IMR-90 (cell line): ENCODE measurements around the gene CSNK1G2. TPM values are rescaled to one million over a fixed set of nuclear protein-coding genes. Genes with fewer than 3 reads are reported as not detected.

Source experiments
- ATAC-seq: fragments of 200-7000 bp; cut with Tn5 transposase; 2 replicates; pipeline ENCODE4 v1.9.1; 2020; ENCODE audit warnings: low read depth, mild to moderate bottlenecking, moderate library complexity
- BruUV-seq: library from RNA; stranded (reverse); fragments of 400-500 nt; replicated peaks from 2 replicates; lab custom pipeline; 2021; lab: Mats Ljungman, UMichigan
- CTCF ChIA-PET: fragments of 300-600 bp; formaldehyde crosslinking; extraction: SDS; loops from one replicate; lab custom pipeline; 2021; ENCODE audit warnings: antibody characterized with exemption; lab: Yijun Ruan, JAX
- POLR2A ChIA-PET: fragments of 300-600 bp; sonication (Branson Sonifier 250); formaldehyde crosslinking; loops from one replicate; lab custom pipeline; 2022; ENCODE audit warnings: antibody characterized with exemption; ENCODE audit not compliant: unreplicated experiment; lab: Charles Lee
- DNase-seq: peaks from one replicate; pipeline ENCODE4 v3.0.0; 2013
- H2AFZ ChIP-seq: replicated peaks from 2 replicates; pipeline ENCODE3; 2013; ENCODE audit warnings: low read length, mild to moderate bottlenecking; ENCODE audit not compliant: poor library complexity
- H2AK5ac ChIP-seq: 2 replicates; pipeline ENCODE4 v1.6.1; 2013; ENCODE audit warnings: low read depth, low read length, inconsistent platforms
- H2AK9ac ChIP-seq: replicated peaks from 2 replicates; pipeline ENCODE3; 2013; ENCODE audit warnings: mild to moderate bottlenecking, low read depth, low read length, moderate library complexity; ENCODE audit not compliant: poor library complexity
- H2BK120ac ChIP-seq: 2 replicates; pipeline ENCODE4 v1.6.1; 2013; ENCODE audit warnings: low read depth, low read length, inconsistent platforms
- H2BK15ac ChIP-seq: 3 replicates; pipeline ENCODE4 v1.6.1; 2013; ENCODE audit warnings: low read depth, low read length, inconsistent platforms
- H2BK20ac ChIP-seq: 2 replicates; pipeline ENCODE4 v1.6.1; 2013; ENCODE audit warnings: low read depth, mild to moderate bottlenecking, inconsistent platforms, low read length, moderate library complexity
- H2BK5ac ChIP-seq: 2 replicates; pipeline ENCODE4 v1.6.1; 2013; ENCODE audit warnings: mild to moderate bottlenecking, low read depth, low read length, inconsistent platforms; ENCODE audit not compliant: poor library complexity, severe bottlenecking
- H3K14ac ChIP-seq: replicated peaks from 2 replicates; pipeline ENCODE4 v1.6.1; 2013; ENCODE audit warnings: low read depth, low read length, inconsistent platforms
- H3K18ac ChIP-seq: 2 replicates; pipeline ENCODE4 v1.6.1; 2013; ENCODE audit warnings: low read depth, low read length, control low read depth
- H3K23ac ChIP-seq: 2 replicates; pipeline ENCODE4 v1.6.1; 2013; ENCODE audit warnings: low read depth, low read length, inconsistent platforms
- H3K27ac ChIP-seq: 2 replicates; pipeline ENCODE4 v1.5.1; 2013; ENCODE audit warnings: mild to moderate bottlenecking, control low read depth, low read length; ENCODE audit not compliant: insufficient read depth
- H3K27me3 ChIP-seq: 2 replicates; pipeline ENCODE4 v1.6.1; 2013; ENCODE audit warnings: low read length; ENCODE audit not compliant: control insufficient read depth, insufficient read depth
- H3K36me3 ChIP-seq: 2 replicates; pipeline ENCODE4 v1.6.1; 2013; ENCODE audit warnings: low read length, mixed read lengths; ENCODE audit not compliant: control insufficient read depth, insufficient read depth
- H3K4ac ChIP-seq: 2 replicates; pipeline ENCODE4 v1.6.1; 2013; ENCODE audit warnings: low read depth, low read length, inconsistent platforms
- H3K4me1 ChIP-seq: 2 replicates; pipeline ENCODE4 v1.6.1; 2013; ENCODE audit warnings: low read length, mixed read lengths; ENCODE audit not compliant: control insufficient read depth, insufficient read depth
- H3K4me2 ChIP-seq: 2 replicates; pipeline ENCODE4 v1.6.1; 2013; ENCODE audit warnings: low read depth, mild to moderate bottlenecking, control low read depth, low read length, moderate library complexity
- H3K4me3 ChIP-seq: 2 replicates; pipeline ENCODE4 v1.5.1; 2013; ENCODE audit warnings: low read depth, mild to moderate bottlenecking, control low read depth, low read length, moderate library complexity; ENCODE audit not compliant: insufficient read depth
- H3K56ac ChIP-seq: 2 replicates; pipeline ENCODE4 v1.6.1; 2013; ENCODE audit warnings: low read length, inconsistent platforms; ENCODE audit not compliant: insufficient read depth; ENCODE audit errors: extremely low read depth
- H3K79me1 ChIP-seq, 2 experiments: 2 replicates each; pipeline ENCODE4 v1.6.1; 2013; ENCODE audit warnings: low read length in 2 of 2, inconsistent platforms in 1 of 2, low read depth in 1 of 2
- H3K9ac ChIP-seq: 2 replicates; pipeline ENCODE4 v1.6.1; 2013; ENCODE audit warnings: low read depth, low read length, control low read depth
- H3K9me1 ChIP-seq: 2 replicates; pipeline ENCODE4 v1.6.1; 2013; ENCODE audit warnings: low read length, inconsistent platforms; ENCODE audit not compliant: insufficient read depth
- H3K9me3 ChIP-seq: 2 replicates; pipeline ENCODE4 v1.6.1; 2013; ENCODE audit warnings: low read length; ENCODE audit not compliant: control insufficient read depth, insufficient read depth
- H4K20me1 ChIP-seq: 2 replicates; pipeline ENCODE4 v1.6.1; 2013; ENCODE audit warnings: low read length, inconsistent platforms; ENCODE audit not compliant: insufficient read depth
- H4K5ac ChIP-seq: 2 replicates; pipeline ENCODE4 v1.6.1; 2013; ENCODE audit warnings: mild to moderate bottlenecking, low read depth, low read length, control low read depth
- H4K8ac ChIP-seq, 2 experiments: 2 replicates each; pipeline ENCODE4 v1.6.1; 2013; ENCODE audit warnings: low read depth in 2 of 2, low read length in 2 of 2, control low read depth in 1 of 2, inconsistent platforms in 1 of 2
- H4K91ac ChIP-seq: 2 replicates; pipeline ENCODE4 v1.6.1; 2013; ENCODE audit warnings: low read depth, low read length, inconsistent platforms; ENCODE audit not compliant: insufficient read depth
- CEBPB ChIP-seq: IDR thresholded peaks from 2 replicates; pipeline ENCODE4 v1.6.1; 2012; ENCODE audit warnings: low read depth, low read length, improper control_type of control experiment
- CHD1 ChIP-seq: IDR thresholded peaks from 2 replicates; pipeline ENCODE4 v1.6.1; 2012; ENCODE audit warnings: low read depth, low read length, improper control_type of control experiment
- ELK1 ChIP-seq: fragments of 150-350 bp; IDR thresholded peaks from 2 replicates; pipeline ENCODE4 v1.6.1; 2016; ENCODE audit warnings: low read depth, mild to moderate bottlenecking, low read length, moderate library complexity, borderline replicate concordance
- FOS ChIP-seq: fragments of 150-350 bp; IDR thresholded peaks from 2 replicates; pipeline ENCODE4 v1.6.1; 2016; ENCODE audit warnings: low read depth, low read length
- MAFK ChIP-seq: IDR thresholded peaks from 2 replicates; pipeline ENCODE4 v1.6.1; 2012; ENCODE audit warnings: low read depth, low read length, improper control_type of control experiment
- MAZ ChIP-seq: IDR thresholded peaks from 2 replicates; pipeline ENCODE4 v1.6.1; 2012; ENCODE audit warnings: low read depth, mild to moderate bottlenecking, low read length, improper control_type of control experiment, moderate library complexity, borderline replicate concordance
- MXI1 ChIP-seq: IDR thresholded peaks from 2 replicates; pipeline ENCODE4 v1.6.1; 2012; ENCODE audit warnings: low read depth, mild to moderate bottlenecking, low read length, moderate library complexity, borderline replicate concordance
- NFE2L2 ChIP-seq: fragments of 150-350 bp; IDR thresholded peaks from 2 replicates; pipeline ENCODE4 v1.6.1; 2016; ENCODE audit warnings: low read depth, mild to moderate bottlenecking, low read length
- RAD21 ChIP-seq: IDR thresholded peaks from 2 replicates; pipeline ENCODE4 v1.6.1; 2012; ENCODE audit warnings: low read length, improper control_type of control experiment
- USF2 ChIP-seq: fragments of 150-350 bp; IDR thresholded peaks from 2 replicates; pipeline ENCODE4 v1.6.1; 2017; ENCODE audit warnings: mild to moderate bottlenecking, antibody characterized with exemption, low read length, low read depth
- WGBS, 2 experiments: methylation state at CpG; one replicate each; pipeline versions ENCODE4 v1.1.5 to v1.1.7; 2013; ENCODE audit warnings: missing lambda C conversion rate in 2 of 2; ENCODE audit not compliant: insufficient read length in 1 of 2; ENCODE audit errors: extremely low coverage in 2 of 2; 5-methylcytosine and 5-hydroxymethylcytosine counted together
- dilution Hi-C: fragments of 300-500 bp; cut with HindIII; formaldehyde crosslinking; loops from one replicate; pipeline ENCODE4 v1.14.3; 2018; ENCODE audit warnings: low sequenced_read_pairs; ENCODE audit not compliant: unreplicated experiment
- in situ Hi-C: fragments of 300-500 bp; cut with MboI; formaldehyde crosslinking; loops from 3 replicates; pipeline ENCODE4 v1.14.3; 2019; ENCODE audit warnings: low sequenced_read_pairs, inconsistent platforms, mixed read lengths
- intact Hi-C: fragments of 100-400 bp; cut with micrococcal nuclease; formaldehyde crosslinking; loops from 2 replicates; pipeline ENCODE4 v1.10.0; 2022
- polyA plus RNA-seq, 3 experiments: library from polyadenylated mRNA; depleted of rRNA; stranded (reverse); fragments of >200 nt; gene quantifications; 2 replicates each; pipeline ENCODE4 v1.2.3, GENCODE V29; 2012; ENCODE audit warnings: low replicate concordance in 1 of 3
- total RNA-seq: library from RNA; depleted of rRNA; stranded (reverse); fragments of >200 nt; gene quantifications from 2 replicates; pipeline ENCODE4 v1.2.3, GENCODE V29; 2012
- TF ChIP-seq, protein P1 (sequence below): conservative IDR thresholded peaks from 2 replicates; pipeline ENCODE4 v1.5.1; 2012; ENCODE audit warnings: mild to moderate bottlenecking, low read depth, low read length, improper control_type of control experiment

CSNK1G2 gene
- total and polyA plus RNA-seq, 2 of the 4 experiments (the other 2 are of a cell fraction): 38.0 to 96.3 TPM

DNA sequence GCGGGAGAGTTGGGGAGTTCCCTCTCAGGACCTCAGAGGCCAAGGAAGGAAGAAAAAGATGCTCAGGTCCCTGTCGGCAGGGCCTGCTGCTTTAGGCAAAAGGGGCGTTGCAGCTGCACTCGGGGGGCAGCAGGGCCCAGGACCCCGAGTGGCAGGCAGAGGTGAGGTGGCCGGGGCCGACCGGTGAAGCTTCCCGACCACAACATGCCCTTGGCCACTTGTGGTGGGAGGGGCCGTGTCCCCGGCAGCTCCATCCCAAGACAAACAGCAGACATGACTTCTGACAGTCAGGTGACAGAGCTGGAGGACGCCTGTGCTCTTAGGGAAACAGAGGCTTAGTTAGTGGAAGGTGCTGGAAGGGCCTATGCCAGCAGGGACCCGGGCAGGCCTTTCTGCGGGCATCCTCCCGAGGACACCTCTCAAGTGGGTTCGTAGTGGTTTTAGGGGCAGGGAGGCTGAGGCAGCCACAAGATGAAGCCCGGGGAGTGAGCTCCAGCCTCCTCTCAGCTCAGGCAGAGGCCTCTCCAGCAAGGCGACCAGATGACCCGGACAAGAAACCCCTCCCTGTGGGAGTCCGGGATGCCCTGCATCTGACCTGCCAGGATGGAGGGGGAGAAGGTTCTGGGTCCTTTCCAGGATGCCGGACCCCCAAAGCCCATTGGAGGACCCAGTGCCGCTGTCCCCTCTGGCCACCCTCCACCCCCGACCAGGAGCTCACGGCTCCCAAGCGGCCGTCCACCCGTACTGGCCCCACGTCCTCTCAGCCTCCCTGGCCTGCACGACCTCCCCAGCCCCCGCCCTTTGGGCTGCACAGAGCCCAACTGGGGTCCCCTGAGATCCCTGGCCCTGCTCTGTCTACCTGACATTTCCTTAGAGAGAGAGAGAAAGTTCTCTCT, 50.3 kb downstream of the CSNK1G2 start (continued):
- TF ChIP-seq MAFK: no peak

GRCh38 chr19:1992759-1993260, 51.8 kb downstream of the CSNK1G2 start:
- ATAC-seq: no peak
- Histone ChIP-seq H3K27me3 (no peaks in the 10 kb centered on the region), H3K27ac (no peak overlapping the region), H2BK120ac (no peak overlapping the region), H4K91ac (no peak overlapping the region), H3K9ac (no peak overlapping the region), H4K20me1 (peaks cover 7% of the 10 kb centered on the region), H2AK5ac (no peak overlapping the region), H3K4me3 (no peak overlapping the region), H2BK20ac (no peak overlapping the region), H2BK15ac (no peak overlapping the region), H4K5ac (no peak overlapping the region), H3K36me3 (peaks cover 51% of the 10 kb centered on the region), H3K4me1 (no peaks in the 10 kb centered on the region), H3K56ac (no peak overlapping the region), H3K14ac (no peak overlapping the region), H2AK9ac (no peak overlapping the region), H2AFZ (no peak overlapping the region), H3K9me1 (no peaks in the 10 kb centered on the region; the same call in 1 of the 2 replicates), H2BK5ac (no peak overlapping the region), H3K18ac (no peak overlapping the region), H3K4ac (no peak overlapping the region), H4K8ac (no peak overlapping the region), H3K23ac (no peak overlapping the region), H3K4me2 (no peak overlapping the region), H3K9me3 (no peaks in the 10 kb centered on the region), H3K79me1 (peaks cover 4 to 12% of the 10 kb centered on the region in 2 experiments; a peak in 3 of 4 replicates)
- no TSS peak for BruUV-seq
- in situ Hi-C loops: no loop called here
- 92% methylated on average over 15 of the region's 44 CpGs; no CpG with 5 or more reads in 1 of the 2 experiments for WGBS, 2 experiments
- dilution Hi-C loops: no loop called here
- POLR2A ChIA-PET: no interaction called here
- CTCF ChIA-PET: no interaction called here
- DNase-seq: no peak
- intact Hi-C loops: no loop called here
- TF ChIP-seq ELK1: no peak
- TF ChIP-seq CHD1: no peak
- no peak for TF ChIP-seq MAZ
- TF ChIP-seq NFE2L2: no peak
- TF ChIP-seq MXI1: no peak
- TF ChIP-seq FOS: no peak
- TF ChIP-seq, protein P1, sequence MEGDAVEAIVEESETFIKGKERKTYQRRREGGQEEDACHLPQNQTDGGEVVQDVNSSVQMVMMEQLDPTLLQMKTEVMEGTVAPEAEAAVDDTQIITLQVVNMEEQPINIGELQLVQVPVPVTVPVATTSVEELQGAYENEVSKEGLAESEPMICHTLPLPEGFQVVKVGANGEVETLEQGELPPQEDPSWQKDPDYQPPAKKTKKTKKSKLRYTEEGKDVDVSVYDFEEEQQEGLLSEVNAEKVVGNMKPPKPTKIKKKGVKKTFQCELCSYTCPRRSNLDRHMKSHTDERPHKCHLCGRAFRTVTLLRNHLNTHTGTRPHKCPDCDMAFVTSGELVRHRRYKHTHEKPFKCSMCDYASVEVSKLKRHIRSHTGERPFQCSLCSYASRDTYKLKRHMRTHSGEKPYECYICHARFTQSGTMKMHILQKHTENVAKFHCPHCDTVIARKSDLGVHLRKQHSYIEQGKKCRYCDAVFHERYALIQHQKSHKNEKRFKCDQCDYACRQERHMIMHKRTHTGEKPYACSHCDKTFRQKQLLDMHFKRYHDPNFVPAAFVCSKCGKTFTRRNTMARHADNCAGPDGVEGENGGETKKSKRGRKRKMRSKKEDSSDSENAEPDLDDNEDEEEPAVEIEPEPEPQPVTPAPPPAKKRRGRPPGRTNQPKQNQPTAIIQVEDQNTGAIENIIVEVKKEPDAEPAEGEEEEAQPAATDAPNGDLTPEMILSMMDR: no peak
- TF ChIP-seq USF2: no peak
- TF ChIP-seq RAD21: no peak
- no peak for TF ChIP-seq CEBPB
